Mucosa of rectum (tissue), 2 donors: ENCODE data around the gene GADD45G.

ENCODE experiments used
- H3K27ac ChIP-seq, 2 donors: one replicate each; pipeline ENCODE4 v1.7.0; 2013; ENCODE audit warnings: inconsistent platforms in 2 of 2, low read depth in 2 of 2, low read length in 2 of 2
- H3K27me3 ChIP-seq, 2 donors: one replicate each; pipeline ENCODE4 v1.7.0; 2013; ENCODE audit warnings: low read length in 2 of 2; ENCODE audit not compliant: control insufficient read depth in 2 of 2, insufficient read depth in 2 of 2
- H3K36me3 ChIP-seq, 2 donors: one replicate each; pipeline ENCODE4 v1.7.0; 2013; ENCODE audit warnings: low read length in 2 of 2; ENCODE audit not compliant: control insufficient read depth in 2 of 2, insufficient read depth in 2 of 2
- H3K4me1 ChIP-seq, 2 donors: one replicate each; pipeline ENCODE4 v1.7.0; 2013; ENCODE audit warnings: low read length in 2 of 2, mild to moderate bottlenecking in 1 of 2; ENCODE audit not compliant: control insufficient read depth in 2 of 2, insufficient read depth in 2 of 2
- H3K4me3 ChIP-seq, 2 donors: one replicate each; pipeline ENCODE4 v1.7.0; 2013; ENCODE audit warnings: low read length in 2 of 2
- H3K9ac ChIP-seq, 2 donors: one replicate each; pipeline ENCODE4 v1.7.0; 2013; ENCODE audit warnings: low read length in 2 of 2, low read depth in 1 of 2, mild to moderate bottlenecking in 1 of 2
- H3K9me3 ChIP-seq, 2 donors: one replicate each; pipeline ENCODE4 v1.7.0; 2013; ENCODE audit warnings: low read length in 2 of 2; ENCODE audit not compliant: control insufficient read depth in 2 of 2
- donor health status: healthy.
- donor health status: Normal muscosa, but diverticular disease.

Gene GADD45G

GRCh38 chr9:89630508-89630907 is 25.7 kb downstream of the GADD45G start:
- Histone ChIP-seq H3K9me3 (no peaks in the 10 kb centered on the region), H3K36me3 (no peaks in the 10 kb centered on the region), H3K4me1 (no peaks in the 10 kb centered on the region), H3K27me3 (peaks cover 0 to 3% of the 10 kb centered on the region in 2 donors), H3K4me3 (no peak overlapping the region), H3K27ac (no peak overlapping the region), H3K9ac (no peak overlapping the region)

- H3K4me1 ChIP-seq = no peaks in the 10 kb centered on the region
Observed at GRCh38 chr9:89631384-89631783, 26.6 kb downstream of the GADD45G start.

GRCh38 chr9:89632192-89632733 is 27.5 kb downstream of the GADD45G start:
- H3K9me3 ChIP-seq = no peaks in the 10 kb centered on the region
- H3K36me3 ChIP-seq = no peaks in the 10 kb centered on the region
- peaks cover 0 to 1% of the 10 kb centered on the region in 2 donors for H3K27me3 ChIP-seq
- no peak overlapping the region for H3K4me3 ChIP-seq
- no peak overlapping the region for H3K27ac ChIP-seq
- no peak overlapping the region for H3K9ac ChIP-seq
- no peaks in the 10 kb centered on the region for H3K4me1 ChIP-seq

More at GRCh38 chr9:89631384-89631783, 26.6 kb downstream of the GADD45G start:
- Histone ChIP-seq H3K27ac (no peak overlapping the region), H3K36me3 (no peaks in the 10 kb centered on the region), H3K27me3 (peaks cover 0 to 3% of the 10 kb centered on the region in 2 donors), H3K4me3 (no peak overlapping the region), H3K9ac (no peak overlapping the region), H3K9me3 (no peaks in the 10 kb centered on the region)

- Histone ChIP-seq H3K4me3 (no peak overlapping the region), H3K4me1 (no peaks in the 10 kb centered on the region), H3K27ac (no peak overlapping the region), H3K27me3 (no peaks in the 10 kb centered on the region), H3K36me3 (no peaks in the 10 kb centered on the region), H3K9ac (no peak overlapping the region), H3K9me3 (no peaks in the 10 kb centered on the region)
Observed at GRCh38 chr9:89632736-89633135, 27.9 kb downstream of the GADD45G start.

- H3K9me3 ChIP-seq = no peaks in the 10 kb centered on the region
- H3K36me3 ChIP-seq = no peaks in the 10 kb centered on the region
- no peak overlapping the region for H3K9ac ChIP-seq
- no peaks in the 10 kb centered on the region for H3K27me3 ChIP-seq
- no peak overlapping the region for H3K27ac ChIP-seq
- no peaks in the 10 kb centered on the region for H3K4me1 ChIP-seq
- no peak overlapping the region for H3K4me3 ChIP-seq
Observed at GRCh38 chr9:89633404-89633803, 28.6 kb downstream of the GADD45G start.

- no peaks in the 10 kb centered on the region for H3K36me3 ChIP-seq
- no peak overlapping the region for H3K4me3 ChIP-seq
- no peaks in the 10 kb centered on the region for H3K27me3 ChIP-seq
- H3K4me1 ChIP-seq = no peaks in the 10 kb centered on the region
- no peaks in the 10 kb centered on the region for H3K9me3 ChIP-seq
- no peak overlapping the region for H3K9ac ChIP-seq
- H3K27ac ChIP-seq = no peak overlapping the region
Observed at GRCh38 chr9:89633920-89634319, 29.1 kb downstream of the GADD45G start.

- Histone ChIP-seq H3K4me3 (no peak overlapping the region), H3K9ac (no peak overlapping the region), H3K36me3 (no peaks in the 10 kb centered on the region), H3K27me3 (no peaks in the 10 kb centered on the region), H3K27ac (no peak overlapping the region), H3K4me1 (peaks cover 0 to 3% of the 10 kb centered on the region in 2 donors), H3K9me3 (no peaks in the 10 kb centered on the region)
Observed at GRCh38 chr9:89634995-89635742, 30.4 kb downstream of the GADD45G start.

- H3K27ac ChIP-seq = no peak overlapping the region
- no peaks in the 10 kb centered on the region for H3K27me3 ChIP-seq
- no peaks in the 10 kb centered on the region for H3K36me3 ChIP-seq
- no peak overlapping the region for H3K4me3 ChIP-seq
- H3K9me3 ChIP-seq = no peaks in the 10 kb centered on the region
- H3K4me1 ChIP-seq = peaks cover 0 to 4% of the 10 kb centered on the region in 2 donors
- no peak overlapping the region for H3K9ac ChIP-seq
Observed at GRCh38 chr9:89635816-89636215, 31.0 kb downstream of the GADD45G start.

GRCh38 chr9:89637787-89638186 is 33.0 kb downstream of the GADD45G start:
- H3K27ac ChIP-seq = no peak overlapping the region
- peaks cover 0 to 4% of the 10 kb centered on the region in 2 donors for H3K4me1 ChIP-seq
- H3K9me3 ChIP-seq = no peaks in the 10 kb centered on the region
- H3K9ac ChIP-seq = no peak overlapping the region
- no peaks in the 10 kb centered on the region for H3K36me3 ChIP-seq
- H3K4me3 ChIP-seq = no peak overlapping the region
- no peaks in the 10 kb centered on the region for H3K27me3 ChIP-seq

GRCh38 chr9:89638359-89638758 is 33.5 kb downstream of the GADD45G start:
- H3K4me1 ChIP-seq = peaks cover 0 to 4% of the 10 kb centered on the region in 2 donors
- no peak overlapping the region for H3K27ac ChIP-seq
- no peaks in the 10 kb centered on the region for H3K36me3 ChIP-seq
- H3K27me3 ChIP-seq = no peaks in the 10 kb centered on the region
- H3K9ac ChIP-seq = no peak overlapping the region
- no peaks in the 10 kb centered on the region for H3K9me3 ChIP-seq
- H3K4me3 ChIP-seq = no peak overlapping the region
